LNCaP clone FGC (cell line): Measurements from ENCODE around the gene DPM2.

ENCODE experiments used
- DNase-seq: peaks from one replicate; pipeline ENCODE4 v3.0.0-alpha.2; 2011; ENCODE audit warnings: low read depth
- H3K4me3 ChIP-seq: 2 replicates; pipeline ENCODE4 v1.5.1; 2011; ENCODE audit warnings: mild to moderate bottlenecking, low read depth, low read length, control low read depth
- CTCF ChIP-seq: IDR thresholded peaks from 2 replicates; pipeline ENCODE4 v1.5.1; 2012; ENCODE audit warnings: mild to moderate bottlenecking; ENCODE audit not compliant: control insufficient read depth, insufficient read depth; ENCODE audit errors: extremely low read depth

DPM2 gene

GRCh38 chr9:127927201-127927987, 10.3 kb downstream of the DPM2 start:
- no peak overlapping the region for H3K4me3 ChIP-seq
- DNase-seq, result no peak
- TF ChIP-seq CTCF, result no peak

- DNase-seq, result no peak
- H3K4me3 ChIP-seq, result no peak overlapping the region
- TF ChIP-seq CTCF, result no peak
These were observed 10.8 kb downstream of the DPM2 start for GRCh38 chr9:127926906-127927200.

GRCh38 chr9:127925959-127926905, 11.4 kb downstream of the DPM2 start:
- H3K4me3 ChIP-seq, result no peak overlapping the region
- TF ChIP-seq CTCF, result no peak
- no peak for DNase-seq

DNA sequence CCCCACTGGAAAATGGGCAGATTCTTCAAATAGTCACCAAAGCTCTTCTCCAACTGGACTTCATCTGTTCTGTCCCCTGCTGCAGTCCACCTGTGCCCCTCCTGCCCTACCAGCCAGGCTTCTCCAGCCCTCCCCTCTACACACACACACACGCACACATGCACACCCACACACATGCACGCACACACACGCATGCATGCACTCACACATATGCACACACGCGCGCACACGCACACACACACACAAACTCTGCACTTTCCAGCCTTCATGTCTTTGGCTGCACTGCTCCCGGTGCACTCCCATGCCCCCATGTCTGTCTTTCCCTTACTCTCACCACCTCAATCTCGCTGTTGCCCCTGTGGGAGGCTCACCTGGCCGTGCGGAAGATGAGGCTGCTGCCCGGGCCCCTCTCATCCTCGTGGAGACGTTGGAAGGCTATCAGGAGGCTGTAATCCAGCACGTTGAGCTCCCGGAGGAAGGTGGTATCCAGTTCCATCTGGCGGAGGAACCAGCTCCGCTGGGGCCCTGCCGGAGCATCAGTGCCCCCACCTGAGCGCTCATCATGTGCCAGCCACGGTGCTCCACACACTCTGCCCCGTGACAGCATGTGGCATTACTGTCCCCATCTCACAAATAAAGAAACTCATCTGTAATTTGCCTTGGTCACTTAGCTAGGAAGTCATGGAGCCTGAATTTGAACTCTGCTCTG, 12.8 kb downstream of the DPM2 start:
- DNase-seq, result no peak
- H3K4me3 ChIP-seq, result no peak overlapping the region
- no peak for TF ChIP-seq CTCF

DNA sequence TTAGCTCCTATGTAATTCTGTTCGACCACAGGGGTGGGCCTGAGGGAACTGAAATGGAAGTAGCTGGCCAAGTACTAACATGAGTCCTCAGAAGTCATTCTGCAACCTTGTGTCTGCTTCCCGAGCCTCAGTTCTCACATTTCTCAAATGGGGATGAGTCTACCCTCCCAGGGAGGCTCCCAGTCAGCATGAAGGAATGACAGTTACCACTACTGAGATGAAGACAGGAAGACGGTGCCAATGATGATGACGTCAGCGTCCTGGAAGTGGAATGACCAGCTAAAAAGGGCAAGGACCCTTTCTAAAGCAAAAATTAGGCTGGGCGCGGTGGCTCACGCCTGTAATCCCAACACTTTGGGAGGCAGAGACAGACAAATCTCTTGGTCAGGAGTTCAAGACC, 13.9 kb downstream of the DPM2 start:
- TF ChIP-seq CTCF, result no peak
- DNase-seq, result no peak
- H3K4me3 ChIP-seq, result no peak overlapping the region

DNA sequence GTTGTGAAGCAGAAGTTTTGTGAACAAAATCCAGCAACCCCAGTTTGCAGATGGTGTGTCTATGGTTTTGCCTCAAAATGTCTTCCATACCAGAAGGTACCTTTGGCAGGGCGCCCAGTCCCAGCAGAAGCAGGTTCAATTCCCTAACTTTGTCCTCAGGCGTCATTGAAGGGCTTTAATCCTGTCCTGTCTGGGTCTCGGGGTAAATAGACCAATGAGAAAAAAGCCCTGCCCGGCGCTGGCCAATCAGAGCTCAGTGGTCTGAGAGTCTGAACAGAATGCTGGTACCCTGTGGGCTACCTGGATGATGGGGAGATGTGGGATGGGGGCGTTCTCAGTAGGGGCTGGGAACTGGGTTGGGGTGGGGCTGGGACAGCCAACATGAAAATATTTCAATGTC, 14.6 kb downstream of the DPM2 start:
- TF ChIP-seq CTCF, result no peak
- H3K4me3 ChIP-seq, result no peak overlapping the region
- DNase-seq, result no peak
